RWPE2 (cell line): Measurements from ENCODE around the gene CCDC89.

Experiments used
- ATAC-seq: fragments of 200-7000 bp; cut with Tn5 transposase; 3 replicates; pipeline ENCODE4 v1.9.1; 2021; ENCODE audit warnings: low read depth
- DNase-seq: peaks from one replicate; pipeline ENCODE4 v3.0.0-alpha.2; 2020; ENCODE audit warnings: low spot score
- H3K27ac ChIP-seq: fragments of 450-650 bp; 2 replicates; pipeline ENCODE4 v1.5.1; 2017; ENCODE audit warnings: mild to moderate bottlenecking; ENCODE audit not compliant: poor library complexity, severe bottlenecking
- H3K27me3 ChIP-seq: fragments of 250-450 bp; sonication (Bioruptor Pico); 2 replicates; pipeline ENCODE4 v1.5.1; 2021; ENCODE audit warnings: mild to moderate bottlenecking, moderate library complexity; ENCODE audit not compliant: insufficient read depth, poor library complexity, severe bottlenecking
- H3K36me3 ChIP-seq: fragments of 250-450 bp; sonication (Bioruptor Pico); 2 replicates; pipeline ENCODE4 v1.5.1; 2020; ENCODE audit warnings: low read depth, mild to moderate bottlenecking, moderate library complexity
- H3K4me1 ChIP-seq: fragments of 250-450 bp; sonication (Bioruptor Pico); 2 replicates; pipeline ENCODE4 v1.5.1; 2021; ENCODE audit warnings: mild to moderate bottlenecking, moderate library complexity; ENCODE audit not compliant: insufficient read depth, poor library complexity, severe bottlenecking
- H3K4me3 ChIP-seq: fragments of 250-450 bp; sonication (Bioruptor Pico); 2 replicates; pipeline ENCODE4 v1.5.1; 2021; ENCODE audit warnings: mild to moderate bottlenecking, moderate library complexity; ENCODE audit not compliant: severe bottlenecking
- H3K9me3 ChIP-seq: fragments of 250-450 bp; sonication (Bioruptor Pico); 2 replicates; pipeline ENCODE4 v1.5.1; 2021; ENCODE audit warnings: mild to moderate bottlenecking, moderate library complexity; ENCODE audit not compliant: severe bottlenecking
- TF ChIP-seq, protein P1 (sequence below): fragments of 450-650 bp; IDR thresholded peaks from one replicate; pipeline ENCODE4 v1.5.1; 2017; ENCODE audit warnings: mild to moderate bottlenecking, moderate library complexity; ENCODE audit not compliant: poor library complexity, severe bottlenecking

The CCDC89 gene

GRCh38 chr11:85709941-85710702 is 24.1 kb upstream of the CCDC89 start:
- Histone ChIP-seq H3K27ac (no peak overlapping the region), H3K4me3 (no peak overlapping the region), H3K4me1 (no peaks in the 10 kb centered on the region), H3K27me3 (no peaks in the 10 kb centered on the region), H3K36me3 (no peaks in the 10 kb centered on the region), H3K9me3 (no peaks in the 10 kb centered on the region)
- TF ChIP-seq, protein P1, sequence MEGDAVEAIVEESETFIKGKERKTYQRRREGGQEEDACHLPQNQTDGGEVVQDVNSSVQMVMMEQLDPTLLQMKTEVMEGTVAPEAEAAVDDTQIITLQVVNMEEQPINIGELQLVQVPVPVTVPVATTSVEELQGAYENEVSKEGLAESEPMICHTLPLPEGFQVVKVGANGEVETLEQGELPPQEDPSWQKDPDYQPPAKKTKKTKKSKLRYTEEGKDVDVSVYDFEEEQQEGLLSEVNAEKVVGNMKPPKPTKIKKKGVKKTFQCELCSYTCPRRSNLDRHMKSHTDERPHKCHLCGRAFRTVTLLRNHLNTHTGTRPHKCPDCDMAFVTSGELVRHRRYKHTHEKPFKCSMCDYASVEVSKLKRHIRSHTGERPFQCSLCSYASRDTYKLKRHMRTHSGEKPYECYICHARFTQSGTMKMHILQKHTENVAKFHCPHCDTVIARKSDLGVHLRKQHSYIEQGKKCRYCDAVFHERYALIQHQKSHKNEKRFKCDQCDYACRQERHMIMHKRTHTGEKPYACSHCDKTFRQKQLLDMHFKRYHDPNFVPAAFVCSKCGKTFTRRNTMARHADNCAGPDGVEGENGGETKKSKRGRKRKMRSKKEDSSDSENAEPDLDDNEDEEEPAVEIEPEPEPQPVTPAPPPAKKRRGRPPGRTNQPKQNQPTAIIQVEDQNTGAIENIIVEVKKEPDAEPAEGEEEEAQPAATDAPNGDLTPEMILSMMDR = no peak
- DNase-seq (no peak), ATAC-seq (no peak)

GRCh38 chr11:85705800-85706199 is 19.8 kb upstream of the CCDC89 start:
- H3K27ac ChIP-seq = no peak overlapping the region
- H3K9me3 ChIP-seq = peaks cover 2% of the 10 kb centered on the region
- ATAC-seq = no peak
- TF ChIP-seq, protein P1 = no peak
- no peak for DNase-seq
- peaks cover 3% of the 10 kb centered on the region for H3K27me3 ChIP-seq
- H3K36me3 ChIP-seq = no peaks in the 10 kb centered on the region
- no peaks in the 10 kb centered on the region for H3K4me1 ChIP-seq
- no peak overlapping the region for H3K4me3 ChIP-seq

GRCh38 chr11:85704967-85705366 is 19.0 kb upstream of the CCDC89 start:
- Histone ChIP-seq H3K27ac (no peak overlapping the region), H3K9me3 (peaks cover 2% of the 10 kb centered on the region), H3K4me3 (no peak overlapping the region), H3K27me3 (peaks cover 3% of the 10 kb centered on the region), H3K4me1 (no peaks in the 10 kb centered on the region), H3K36me3 (no peaks in the 10 kb centered on the region)
- TF ChIP-seq, protein P1 = no peak
- DNase-seq = no peak
- no peak for ATAC-seq

DNA sequence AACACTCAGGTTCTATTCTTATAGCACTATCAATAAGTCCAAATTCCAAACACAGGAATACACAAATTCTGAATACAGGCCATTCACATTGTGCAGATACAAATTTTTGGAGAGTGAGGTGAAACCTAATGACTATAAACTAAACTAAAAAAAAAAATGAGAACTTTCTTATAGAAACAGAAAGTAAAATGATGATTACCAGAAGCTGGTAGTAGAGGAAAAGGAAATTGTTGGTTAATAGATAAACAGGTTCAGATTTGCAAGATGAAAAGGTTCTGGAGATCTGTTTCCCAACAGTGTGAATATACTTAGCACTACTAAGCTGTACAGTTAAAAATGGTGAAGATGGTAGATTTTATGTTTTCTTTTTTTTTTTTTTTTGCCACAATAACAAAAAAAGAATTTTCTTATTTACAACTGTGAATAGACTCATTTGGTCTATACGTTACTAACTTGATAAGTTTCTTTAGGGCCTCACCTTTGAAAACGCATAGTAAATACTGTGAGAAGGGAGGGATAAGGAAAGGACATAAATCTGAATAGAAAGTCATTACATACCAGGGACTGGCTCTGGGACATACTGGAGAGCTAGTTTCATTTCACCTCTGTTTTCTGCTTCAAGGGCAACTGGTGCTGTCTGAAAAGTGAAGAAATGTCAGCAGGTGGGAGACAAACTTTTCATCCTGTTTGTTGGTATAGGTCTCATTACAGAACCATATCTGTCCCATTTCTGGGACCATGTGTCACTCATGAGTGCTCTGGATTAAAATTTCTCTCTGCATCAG is 14.2 kb upstream of the CCDC89 start:
- TF ChIP-seq, protein P1 = no peak
- no peak overlapping the region for H3K27ac ChIP-seq

More for the DNA sequence above, 14.2 kb upstream of the CCDC89 start:
- Histone ChIP-seq H3K4me3 (no peak overlapping the region), H3K27me3 (peaks cover 3% of the 10 kb centered on the region), H3K4me1 (no peaks in the 10 kb centered on the region), H3K36me3 (no peaks in the 10 kb centered on the region), H3K9me3 (peaks cover 2% of the 10 kb centered on the region)
- DNase-seq = no peak
- no peak for ATAC-seq
